HTR-8/SVneo (cell line): ENCODE results near the gene LPAR6.

Experiments used
- DNase-seq: peaks from one replicate; pipeline ENCODE4 v3.0.0; 2011; ENCODE audit warnings: low spot score, mixed read lengths; ENCODE audit not compliant: insufficient read length
- FAIRE-seq: peaks from 2 replicates; lab custom pipeline; 2011; peaks lifted over from hg19 to GRCh38; lab: Jason Lieb, UNC

Gene LPAR6

GRCh38 chr13:48383384-48383783, 29.5 kb downstream of the LPAR6 start:
- no peak for DNase-seq
- no peak for FAIRE-seq

DNA sequence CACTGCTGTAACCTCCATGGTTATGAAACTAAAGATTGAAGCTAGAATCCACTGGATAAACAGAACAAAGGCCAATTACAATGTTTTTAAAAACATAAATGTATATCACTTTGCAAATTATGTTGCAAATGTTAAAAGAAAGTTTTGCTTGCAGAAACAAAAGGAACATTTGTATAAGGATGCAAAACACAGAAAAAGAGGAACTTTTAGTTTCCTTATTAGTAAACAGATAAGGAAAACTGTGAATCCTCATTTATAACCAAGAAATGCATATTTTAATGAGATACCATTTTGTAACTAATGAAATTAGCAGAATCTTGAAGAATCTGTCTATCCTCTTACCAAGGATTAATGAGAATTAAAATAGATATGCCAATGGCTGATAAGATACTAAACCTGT, 32.3 kb downstream of the LPAR6 start:
- DNase-seq (no peak), FAIRE-seq (no peak)

DNA sequence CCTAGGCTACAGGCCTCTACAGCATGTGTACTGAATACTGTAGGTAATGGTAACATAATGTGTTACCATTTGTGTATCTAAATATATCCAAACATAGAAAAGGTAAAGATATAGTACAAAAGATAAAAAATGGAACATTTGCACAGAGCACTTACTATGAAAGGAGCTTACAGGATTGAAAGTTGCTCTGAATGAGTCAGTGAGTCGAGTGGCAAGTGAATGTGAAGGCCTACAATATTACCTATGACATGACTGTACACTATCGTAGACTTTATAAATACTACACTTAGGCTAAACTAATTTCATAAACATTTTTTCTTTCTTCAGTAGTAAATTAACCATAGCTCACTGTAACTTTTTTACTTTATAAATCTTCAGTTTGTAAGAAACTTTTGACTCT, 35.1 kb downstream of the LPAR6 start:
- FAIRE-seq (no peak), DNase-seq (no peak)

GRCh38 chr13:48370815-48371214, 42.1 kb downstream of the LPAR6 start:
- DNase-seq (no peak), FAIRE-seq (no peak)

DNA sequence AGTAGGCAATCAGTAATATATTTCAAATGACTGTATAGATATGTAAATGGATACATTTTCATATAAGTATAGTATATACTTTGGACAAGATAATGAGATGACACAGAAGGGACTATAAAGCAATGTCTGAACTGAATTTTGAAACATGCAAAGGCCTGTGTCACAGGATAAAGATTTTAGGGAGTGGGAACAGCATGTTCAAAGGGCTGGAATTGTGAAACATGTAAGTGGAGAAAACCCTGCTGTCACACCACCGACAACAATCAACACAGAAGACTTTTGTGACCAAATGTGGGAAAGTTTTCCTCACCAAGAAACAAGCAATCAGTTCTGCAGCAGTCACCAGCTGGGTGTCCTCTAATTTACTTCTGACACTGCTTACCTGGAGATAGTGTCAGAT, 42.9 kb downstream of the LPAR6 start:
- FAIRE-seq, result no peak

More for the DNA sequence above, 42.9 kb downstream of the LPAR6 start:
- DNase-seq, result no peak
